Iris pigment epithelial cell (primary cell): ENCODE data around the gene TM7SF2.

Source experiments
- DNase-seq: peaks from one replicate; pipeline ENCODE4 v3.0.0-alpha.2; 2011; ENCODE audit warnings: low read depth

Gene TM7SF2

GRCh38 chr11:65157336-65157735 is 45.7 kb downstream of the TM7SF2 start:
- DNase-seq: no peak

- no peak for DNase-seq
Observed at GRCh38 chr11:65159012-65159411, 47.3 kb downstream of the TM7SF2 start.

GRCh38 chr11:65160643-65161042 is 49.0 kb downstream of the TM7SF2 start:
- DNase-seq: no peak

- no peak for DNase-seq
Observed at GRCh38 chr11:65163684-65164083, 52.0 kb downstream of the TM7SF2 start.
